22Rv1 (cell line): ENCODE data around the gene UNC13B.

Experiments used
- H3K27ac ChIP-seq: fragments of 450-650 bp; 2 replicates; pipeline ENCODE4 v1.5.1; 2017
- CTCF ChIP-seq: fragments of 450-650 bp; IDR thresholded peaks from 2 replicates; pipeline ENCODE4 v1.5.1; 2017; ENCODE audit warnings: mild to moderate bottlenecking
- ZFX ChIP-seq: fragments of 450-650 bp; IDR thresholded peaks from 2 replicates; pipeline ENCODE4 v1.6.1; 2017; ENCODE audit warnings: antibody characterized with exemption, borderline replicate concordance

Gene UNC13B

DNA sequence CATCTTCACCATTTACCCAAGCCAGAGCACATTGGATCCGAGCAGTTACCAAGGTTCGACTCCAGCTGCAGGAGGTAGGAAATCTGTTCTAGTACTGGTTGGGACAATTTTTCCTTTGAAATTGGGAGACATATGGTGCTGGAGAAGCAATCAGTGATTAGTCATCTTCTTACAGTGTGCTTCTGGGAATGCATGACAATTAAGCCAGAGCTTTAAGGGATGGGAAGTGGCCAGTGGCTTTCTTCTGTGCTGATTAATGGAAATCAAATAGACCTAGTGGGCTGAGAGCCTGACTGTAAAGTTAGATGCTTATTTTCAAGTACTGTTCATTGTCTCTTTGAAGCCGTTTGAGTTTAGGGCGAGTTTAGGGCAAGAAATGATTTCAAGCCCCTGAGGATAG is 152.1 kb downstream of the UNC13B start:
- H3K27ac ChIP-seq, result no peak overlapping the region
- TF ChIP-seq CTCF (no peak), ZFX (no peak)

DNA sequence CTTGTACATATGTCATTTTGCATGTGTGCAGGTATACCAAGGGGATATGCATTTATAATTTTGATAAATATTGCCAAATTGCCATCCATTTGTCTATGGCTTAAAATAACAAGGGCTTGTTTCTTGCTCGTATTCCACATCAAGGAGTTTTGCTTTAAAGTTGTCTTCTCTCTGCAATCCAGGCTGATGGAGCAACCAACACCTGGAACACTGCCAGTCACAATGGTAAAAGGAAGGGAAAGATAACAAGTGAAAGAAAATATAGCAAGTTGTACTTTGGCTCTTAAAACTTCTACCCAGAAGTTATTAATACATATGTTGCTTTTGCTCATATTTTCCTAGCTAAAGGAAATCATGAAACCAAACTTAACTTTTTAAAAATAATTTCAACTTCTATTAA is 156.9 kb downstream of the UNC13B start:
- TF ChIP-seq ZFX (no peak), CTCF (no peak)

GRCh38 chr9:35322075-35322885 is 160.5 kb downstream of the UNC13B start:
- H3K27ac ChIP-seq, result no peak overlapping the region
- TF ChIP-seq CTCF, result no peak
- TF ChIP-seq ZFX, result no peak

More for the DNA sequence above, 156.9 kb downstream of the UNC13B start:
- no peak overlapping the region for H3K27ac ChIP-seq

GRCh38 chr9:35324966-35325365 is 163.2 kb downstream of the UNC13B start:
- no peak overlapping the region for H3K27ac ChIP-seq
- TF ChIP-seq ZFX (no peak), CTCF (no peak)

DNA sequence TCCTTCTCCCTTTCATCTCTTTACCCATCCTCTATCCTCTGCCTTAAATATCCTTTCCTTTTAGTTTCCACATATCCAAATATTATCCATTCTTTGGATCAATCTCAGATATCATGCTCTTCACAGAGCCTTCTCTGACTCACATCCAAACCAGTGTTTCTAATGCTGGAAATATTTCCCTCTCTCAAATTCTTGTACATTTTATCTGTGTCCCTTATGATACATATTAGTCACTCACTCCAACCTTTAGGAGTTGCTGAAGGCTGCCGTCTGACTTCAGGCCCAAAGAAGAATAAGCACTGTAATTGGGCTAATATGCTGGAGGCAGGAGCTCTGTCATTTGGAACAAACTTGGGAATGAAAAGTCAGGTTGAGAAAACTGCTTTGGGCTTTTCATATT is 171.7 kb downstream of the UNC13B start:
- H3K27ac ChIP-seq, result no peak overlapping the region
- TF ChIP-seq CTCF, result no peak
- TF ChIP-seq ZFX, result no peak

GRCh38 chr9:35335164-35335563 is 173.4 kb downstream of the UNC13B start:
- TF ChIP-seq CTCF, result no peak
- no peak for TF ChIP-seq ZFX
- no peak overlapping the region for H3K27ac ChIP-seq

GRCh38 chr9:35338086-35338485 is 176.3 kb downstream of the UNC13B start:
- H3K27ac ChIP-seq, result no peak overlapping the region
- TF ChIP-seq CTCF, result no peak
- no peak for TF ChIP-seq ZFX
